Fibroblast of villous mesenchyme (primary cell): ENCODE data around the gene CD300A. TPM values are rescaled to one million over a fixed set of nuclear protein-coding genes. Genes with fewer than 3 reads are reported as not detected.

Experiments used
- DNase-seq: peaks from one replicate; pipeline ENCODE4 v3.0.0-alpha.2; 2010; ENCODE audit warnings: low read depth
- H3K4me3 ChIP-seq: 2 replicates; pipeline ENCODE4 v1.5.1; 2011; ENCODE audit warnings: low read depth, mild to moderate bottlenecking, low read length
- CTCF ChIP-seq: IDR thresholded peaks from 2 replicates; pipeline ENCODE4 v1.5.1; 2012; ENCODE audit warnings: low read depth, mild to moderate bottlenecking, low read length; ENCODE audit not compliant: insufficient read depth
- total RNA-seq: library from RNA; depleted of rRNA; stranded (reverse); fragments of >200 nt; gene quantifications from 2 replicates; pipeline ENCODE4 v1.2.3, GENCODE V29; 2012

Gene CD300A
- total RNA-seq, 1 donor, result not detected

GRCh38 chr17:74441537-74441936 lies 24.9 kb upstream of the CD300A start:
- DNase-seq, result no peak
- H3K4me3 ChIP-seq, result no peak overlapping the region
- TF ChIP-seq CTCF, result no peak

GRCh38 chr17:74442291-74442669 lies 24.2 kb upstream of the CD300A start:
- H3K4me3 ChIP-seq, result no peak overlapping the region
- no peak for TF ChIP-seq CTCF
- DNase-seq, result no peak

- TF ChIP-seq CTCF, result no peak
- DNase-seq, result no peak
Observed at GRCh38 chr17:74442670-74443515, 23.5 kb upstream of the CD300A start.

GRCh38 chr17:74443516-74444296 lies 22.7 kb upstream of the CD300A start:
- TF ChIP-seq CTCF, result no peak
- no peak for DNase-seq
- H3K4me3 ChIP-seq, result no peak overlapping the region

More at GRCh38 chr17:74442670-74443515, 23.5 kb upstream of the CD300A start:
- H3K4me3 ChIP-seq, result no peak overlapping the region

- no peak overlapping the region for H3K4me3 ChIP-seq
- no peak for TF ChIP-seq CTCF
- peak; percentile 63 for DNase-seq
Observed at GRCh38 chr17:74444406-74444805, 22.0 kb upstream of the CD300A start.

- no peak for TF ChIP-seq CTCF
- no peak overlapping the region for H3K4me3 ChIP-seq
- DNase-seq, result no peak
Observed at GRCh38 chr17:74445158-74445557, 21.3 kb upstream of the CD300A start.
